H1 (cell line): ENCODE results near the gene FAM240A. TPM values are rescaled to one million over a fixed set of nuclear protein-coding genes. Genes with fewer than 3 reads are reported as not detected.

Source experiments
- CTCF ChIA-PET: fragments of 300-600 bp; sonication (Branson Sonifier 250); formaldehyde crosslinking; loops from one replicate; lab custom pipeline; 2021; ENCODE audit not compliant: partially characterized antibody; lab: Charles Lee
- POLR2A ChIA-PET: fragments of 300-600 bp; sonication (Branson Sonifier 250); formaldehyde crosslinking; loops from one replicate; lab custom pipeline; 2021; ENCODE audit warnings: inconsistent platforms; ENCODE audit not compliant: partially characterized antibody; lab: Charles Lee
- DNase-seq, 2 experiments: peaks; one replicate each; pipeline versions ENCODE4 v3.0.0 to v3.0.0-alpha.2; 2010 to 2022; ENCODE audit warnings: low spot score in 2 of 2, low read depth in 1 of 2, mixed read lengths in 1 of 2
- FAIRE-seq: peaks from 2 replicates; lab custom pipeline; 2011; peaks lifted over from hg19 to GRCh38; lab: Jason Lieb, UNC
- H2AFZ ChIP-seq: 2 replicates; pipeline ENCODE4 v1.8.1; 2012; ENCODE audit warnings: low read length, inconsistent platforms
- H2AK5ac ChIP-seq: 2 replicates; pipeline ENCODE4 v1.6.1; 2013; ENCODE audit warnings: low read depth, low read length
- H2BK120ac ChIP-seq: replicated peaks from 2 replicates; pipeline ENCODE3; 2013; ENCODE audit warnings: low read depth, low read length, inconsistent platforms
- H2BK12ac ChIP-seq: 2 replicates; pipeline ENCODE4 v1.6.1; 2013; ENCODE audit warnings: low read depth, low read length
- H2BK15ac ChIP-seq: 2 replicates; pipeline ENCODE4 v1.6.1; 2013; ENCODE audit warnings: low read length
- H2BK20ac ChIP-seq: 2 replicates; pipeline ENCODE4 v1.6.1; 2013; ENCODE audit warnings: low read length
- H2BK5ac ChIP-seq: 2 replicates; pipeline ENCODE4 v1.6.1; 2013; ENCODE audit warnings: low read depth, low read length
- H3K14ac ChIP-seq: 2 replicates; pipeline ENCODE4 v1.6.1; 2013; ENCODE audit warnings: inconsistent platforms; ENCODE audit not compliant: insufficient read length
- H3K18ac ChIP-seq: 2 replicates; pipeline ENCODE4 v1.6.1; 2013; ENCODE audit warnings: low read length; ENCODE audit errors: extremely low read depth
- H3K23ac ChIP-seq: 2 replicates; pipeline ENCODE4 v1.6.1; 2013; ENCODE audit warnings: inconsistent platforms; ENCODE audit not compliant: insufficient read length
- H3K23me2 ChIP-seq: 2 replicates; pipeline ENCODE4 v1.6.1; 2013; ENCODE audit warnings: low read depth, low read length
- H3K27ac ChIP-seq: 2 replicates; pipeline ENCODE4 v1.6.1; 2011; ENCODE audit warnings: low read depth, low read length, inconsistent platforms
- H3K27me3 ChIP-seq, 4 experiments: replicated peaks in 1 of 4; 1 replicate in 1 of 4; 2 replicates in 3 of 4; pipeline versions ENCODE4 v1.6.1 to v1.8.1; 2011 to 2013; ENCODE audit warnings: low read length in 3 of 4, mild to moderate bottlenecking in 3 of 4, inconsistent platforms in 2 of 4, mixed read lengths in 2 of 4, moderate library complexity in 1 of 4; ENCODE audit not compliant: control insufficient read depth in 3 of 4, insufficient read depth in 3 of 4; ENCODE audit errors: extremely low read depth in 1 of 4
- H3K36me3 ChIP-seq, 4 experiments: 2 replicates each; pipeline versions ENCODE4 v1.6.1 to v1.8.1; 2011 to 2013; ENCODE audit warnings: mild to moderate bottlenecking in 4 of 4, low read length in 3 of 4, moderate library complexity in 2 of 4, control low read depth in 1 of 4, inconsistent platforms in 1 of 4; ENCODE audit not compliant: insufficient read depth in 4 of 4, control insufficient read depth in 2 of 4
- H3K4ac ChIP-seq: replicated peaks from 2 replicates; pipeline ENCODE3; 2013; ENCODE audit warnings: low read length, low read depth, mixed read lengths, inconsistent platforms; ENCODE audit not compliant: insufficient read length
- H3K4me1 ChIP-seq, 4 experiments: replicated peaks in 1 of 4; 1 replicate in 1 of 4; 2 replicates in 3 of 4; pipeline versions ENCODE4 v1.6.1 to v1.8.1; 2011 to 2013; ENCODE audit warnings: low read length in 3 of 4, inconsistent platforms in 2 of 4, mixed read lengths in 1 of 4; ENCODE audit not compliant: insufficient read depth in 4 of 4, control insufficient read depth in 3 of 4
- H3K4me2 ChIP-seq, 2 experiments: 2 replicates each; pipeline versions ENCODE4 v1.6.1 to v1.8.1; 2011 to 2013; ENCODE audit warnings: low read depth in 2 of 2, low read length in 2 of 2, control low read depth in 1 of 2, inconsistent platforms in 1 of 2, mild to moderate bottlenecking in 1 of 2; ENCODE audit not compliant: insufficient read depth in 1 of 2
- H3K4me3 ChIP-seq, 4 experiments: fragments of 200-600, 300-600 bp in 1 of 4; sonication (generic), shearing (Covaris generic), sonication (Bioruptor Twin) in 1 of 4; 2 replicates each; pipeline versions ENCODE4 v1.5.1 to v1.8.1; 2011 to 2016; ENCODE audit warnings: low read length in 4 of 4, low read depth in 3 of 4, control low read depth in 2 of 4, inconsistent platforms in 2 of 4, mild to moderate bottlenecking in 2 of 4, mixed read lengths in 1 of 4, moderate library complexity in 1 of 4; ENCODE audit not compliant: insufficient read depth in 2 of 4; ENCODE audit errors: extremely low read depth in 1 of 4
- H3K56ac ChIP-seq: replicated peaks from 2 replicates; pipeline ENCODE3; 2013; ENCODE audit warnings: low read depth, mild to moderate bottlenecking, mixed read lengths, low read length, inconsistent platforms; ENCODE audit not compliant: insufficient read length
- H3K79me1 ChIP-seq: 2 replicates; pipeline ENCODE4 v1.6.1; 2013; ENCODE audit warnings: low read depth, low read length, control low read depth
- H3K79me2 ChIP-seq, 2 experiments: 2 replicates each; pipeline versions ENCODE4 v1.6.1 to v1.8.1; 2012 to 2013; ENCODE audit warnings: low read length in 2 of 2, mild to moderate bottlenecking in 2 of 2, inconsistent platforms in 1 of 2; ENCODE audit not compliant: insufficient read depth in 2 of 2, control insufficient read depth in 1 of 2
- H3K9ac ChIP-seq, 4 experiments: replicated peaks in 1 of 4; 1 replicate in 1 of 4; 2 replicates in 3 of 4; pipeline versions ENCODE4 v1.6.1 to v1.8.1; 2011 to 2013; ENCODE audit warnings: low read depth in 3 of 4, low read length in 3 of 4, control low read depth in 2 of 4, mild to moderate bottlenecking in 2 of 4, moderate library complexity in 2 of 4, inconsistent platforms in 1 of 4; ENCODE audit errors: extremely low read depth in 1 of 4
- H3K9me3 ChIP-seq, 2 experiments: 2 replicates each; pipeline versions ENCODE4 v1.6.1 to v1.8.1; 2012 to 2013; ENCODE audit warnings: mild to moderate bottlenecking in 2 of 2, moderate library complexity in 2 of 2, control low read depth in 1 of 2, inconsistent platforms in 1 of 2, low read depth in 1 of 2, low read length in 1 of 2, mixed read lengths in 1 of 2; ENCODE audit not compliant: insufficient read depth in 2 of 2
- H4K20me1 ChIP-seq, 2 experiments: replicated peaks in 1 of 2; 2 replicates each; pipeline versions ENCODE3 to v1.8.1; 2011 to 2013; ENCODE audit warnings: inconsistent platforms in 2 of 2, low read length in 2 of 2, mild to moderate bottlenecking in 1 of 2; ENCODE audit not compliant: insufficient read depth in 2 of 2, control insufficient read depth in 1 of 2
- H4K5ac ChIP-seq: 2 replicates; pipeline ENCODE4 v1.6.1; 2013; ENCODE audit warnings: low read length, low read depth, mixed read lengths, inconsistent platforms; ENCODE audit not compliant: insufficient read length
- H4K8ac ChIP-seq: 2 replicates; pipeline ENCODE4 v1.8.0; 2013; ENCODE audit warnings: mild to moderate bottlenecking, moderate library complexity, low read length, inconsistent platforms; ENCODE audit not compliant: insufficient read depth; ENCODE audit errors: extremely low read depth
- H4K91ac ChIP-seq: replicated peaks from 2 replicates; pipeline ENCODE3; 2013; ENCODE audit warnings: low read length, mixed read lengths, inconsistent platforms; ENCODE audit not compliant: insufficient read length
- RAD21 ChIP-seq, 2 experiments: IDR thresholded peaks in 1 of 2; conservative IDR thresholded peaks in 1 of 2; 2 replicates each; pipeline ENCODE4 v1.6.1; 2011; ENCODE audit warnings: low read depth in 2 of 2, low read length in 2 of 2, improper control_type of control experiment in 1 of 2, inconsistent platforms in 1 of 2, mild to moderate bottlenecking in 1 of 2, moderate library complexity in 1 of 2
- WGBS, 2 experiments: shearing (Covaris generic) in 1 of 2; methylation state at CpG; one replicate each; pipeline versions ENCODE4 v1.1.6 to v1.1.7; 2013 to 2015; ENCODE audit warnings: low lambda C conversion rate in 2 of 2, mixed read lengths in 2 of 2, inconsistent platforms in 1 of 2, low coverage in 1 of 2, missing lambda C conversion rate in 1 of 2; ENCODE audit not compliant: insufficient replicate concordance in 2 of 2, insufficient coverage in 1 of 2, insufficient read length in 1 of 2; ENCODE audit errors: extremely low coverage in 1 of 2, missing lambda C conversion rate in 1 of 2; 5-methylcytosine and 5-hydroxymethylcytosine counted together
- polyA plus RNA-seq, 7 experiments: library from polyadenylated mRNA; depleted of rRNA in 3 of 7; stranded (reverse) in 5 of 7; unstranded in 2 of 7; fragments of >200 nt in 5 of 7; fragments of 200-250 nt in 2 of 7; gene quantifications; 1 replicate in 5 of 7; 2 replicates in 1 of 7; 4 replicates in 1 of 7; pipeline versions ENCODE4 v1.2.1 to v1.2.3, GENCODE V29; 2011 to 2013; ENCODE audit warnings: missing spikeins in 2 of 7, mixed read lengths in 2 of 7
- total RNA-seq: library from RNA; stranded (reverse); fragmentation: NEBNext Ultra II Directional; extraction: Animal tissue kit (Norgen Biotek cat#: 25700); gene quantifications from 2 replicates; pipeline ENCODE4 v1.2.1, GENCODE V29; 2021
- TF ChIP-seq, protein P1 (sequence below), 3 experiments: IDR thresholded peaks; 1 replicate in 2 of 3; 2 replicates in 1 of 3; pipeline versions ENCODE4 v1.5.1 to v1.6.1; 2011; ENCODE audit warnings: low read length in 3 of 3, mild to moderate bottlenecking in 3 of 3, inconsistent platforms in 2 of 3, low read depth in 1 of 3, moderate library complexity in 1 of 3; ENCODE audit not compliant: insufficient read depth in 1 of 3; ENCODE audit errors: control extremely low read depth in 1 of 3

The FAM240A gene
- total and polyA plus RNA-seq, 2 of the 8 experiments (the other 6 are each of a cell fraction or from before 2014, with no cell fraction given): 0.08 TPM; not detected in 1

DNA sequence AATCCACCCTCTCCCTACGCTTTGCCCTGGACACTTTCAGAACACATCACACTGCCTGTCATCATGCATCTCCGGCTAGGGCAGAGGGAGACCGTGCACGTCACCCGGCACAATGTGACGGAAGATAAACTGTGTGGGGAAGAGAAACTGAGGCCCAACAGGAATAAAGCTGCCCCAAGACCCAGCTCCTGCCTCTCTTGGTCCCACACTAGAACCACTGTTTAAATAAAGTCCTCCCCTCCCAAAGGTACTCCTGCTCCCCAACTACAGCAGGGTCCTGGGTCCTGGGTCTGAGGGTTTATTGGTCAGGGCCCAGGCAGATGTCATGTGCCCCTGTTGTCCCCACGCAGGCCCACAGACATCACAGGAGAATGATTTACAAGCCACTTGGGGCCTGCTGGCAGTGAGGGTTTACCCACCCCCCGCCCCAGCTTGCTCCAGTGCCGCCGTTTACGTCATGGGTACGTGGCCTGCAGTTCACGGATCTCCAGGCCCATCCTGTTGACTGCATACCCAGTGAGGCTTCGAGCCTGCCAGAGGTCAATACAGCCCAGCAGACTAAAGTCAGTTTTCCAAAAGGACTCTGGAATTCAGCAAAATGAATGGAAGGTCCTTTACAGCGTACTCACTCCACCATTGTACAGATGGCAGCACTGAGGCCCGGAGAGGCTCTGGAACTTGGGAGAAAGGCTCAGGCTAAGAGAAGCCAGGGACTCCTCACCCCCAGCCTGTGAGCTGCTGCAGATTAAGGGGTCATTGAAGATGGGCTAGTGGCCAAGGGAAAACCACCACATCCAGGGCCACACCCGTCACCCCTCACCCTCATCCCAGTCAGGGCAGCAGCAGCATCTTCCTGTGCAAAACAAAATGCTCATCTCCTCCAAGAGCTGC, 57.9 kb downstream of the FAM240A start:
- no peaks in the 10 kb centered on the region for H4K20me1 ChIP-seq
- DNase-seq: peak in 1 of 2 experiments; percentile 35
- H4K8ac ChIP-seq: peak overlapping the region; percentile 37
- no peak for TF ChIP-seq RAD21 (IDR thresholded peaks at IDR 0.05 in 1 of 2, conservative IDR thresholded peaks at IDR 0.05 in 1 of 2; ENCODE audit: low read depth in 2 of 2, low read length in 2 of 2)
- TF ChIP-seq, protein P1, sequence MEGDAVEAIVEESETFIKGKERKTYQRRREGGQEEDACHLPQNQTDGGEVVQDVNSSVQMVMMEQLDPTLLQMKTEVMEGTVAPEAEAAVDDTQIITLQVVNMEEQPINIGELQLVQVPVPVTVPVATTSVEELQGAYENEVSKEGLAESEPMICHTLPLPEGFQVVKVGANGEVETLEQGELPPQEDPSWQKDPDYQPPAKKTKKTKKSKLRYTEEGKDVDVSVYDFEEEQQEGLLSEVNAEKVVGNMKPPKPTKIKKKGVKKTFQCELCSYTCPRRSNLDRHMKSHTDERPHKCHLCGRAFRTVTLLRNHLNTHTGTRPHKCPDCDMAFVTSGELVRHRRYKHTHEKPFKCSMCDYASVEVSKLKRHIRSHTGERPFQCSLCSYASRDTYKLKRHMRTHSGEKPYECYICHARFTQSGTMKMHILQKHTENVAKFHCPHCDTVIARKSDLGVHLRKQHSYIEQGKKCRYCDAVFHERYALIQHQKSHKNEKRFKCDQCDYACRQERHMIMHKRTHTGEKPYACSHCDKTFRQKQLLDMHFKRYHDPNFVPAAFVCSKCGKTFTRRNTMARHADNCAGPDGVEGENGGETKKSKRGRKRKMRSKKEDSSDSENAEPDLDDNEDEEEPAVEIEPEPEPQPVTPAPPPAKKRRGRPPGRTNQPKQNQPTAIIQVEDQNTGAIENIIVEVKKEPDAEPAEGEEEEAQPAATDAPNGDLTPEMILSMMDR (IDR thresholded peaks at IDR 0.05; ENCODE audit: control extremely low read depth in 1 of 3, insufficient read depth in 1 of 3, low read depth in 1 of 3, low read length in 3 of 3): peak in 1 of 3 experiments; percentile 1; a peak in 1 of 4 replicates
- TF ChIP-seq, all 59 proteins: peak for 1
- FAIRE-seq: no peak
- no peak overlapping the region for H3K4ac ChIP-seq
- H3K4me2 ChIP-seq: no peak overlapping the region
- 0 out of 2 replicates have a peak overlapping the region, but pooled peaks have one; percentile 46 for H2BK15ac ChIP-seq
- no peak overlapping the region for H3K4me3 ChIP-seq
- H3K23ac ChIP-seq: no peak overlapping the region
- no peaks in the 10 kb centered on the region; a peak in 1 of 7 replicates for H3K27me3 ChIP-seq
- 0 out of 2 replicates have a peak overlapping the region, but pooled peaks have one; percentile 44 for H2BK5ac ChIP-seq
- no peak overlapping the region for H2AK5ac ChIP-seq
- H3K18ac ChIP-seq: no peak overlapping the region
- H3K79me1 ChIP-seq: no peaks in the 10 kb centered on the region
- H3K9ac ChIP-seq: no peak overlapping the region
- ChIA-PET CTCF (interaction anchor here (0.5 to 4.3 kb wide), 12 partner anchors 7 to 821 kb away, joined by 3 to 21 read pairs (median 4); no protein-coding TSS in a partner anchor), POLR2A (interaction anchor here (0.7 to 0.8 kb wide), 3 partner anchors 15 to 84 kb away, joined by 3 read pairs; no protein-coding TSS in a partner anchor)
- H3K79me2 ChIP-seq: no peaks in the 10 kb centered on the region
- no peak overlapping the region for H2BK12ac ChIP-seq
- H3K36me3 ChIP-seq: no peaks in the 10 kb centered on the region
- 86% methylated on average over 16 of the region's 17 CpGs; no CpG with 5 or more reads in 1 of the 2 experiments for WGBS, 2 experiments
- no peak overlapping the region for H3K14ac ChIP-seq
- H2BK120ac ChIP-seq: no peak overlapping the region
- H4K91ac ChIP-seq: no peak overlapping the region
- no peak overlapping the region for H2BK20ac ChIP-seq
- H3K23me2 ChIP-seq: no peaks in the 10 kb centered on the region
- no peaks in the 10 kb centered on the region for H3K4me1 ChIP-seq
- no peak overlapping the region for H3K56ac ChIP-seq
- H3K27ac ChIP-seq: no peak overlapping the region
- H3K9me3 ChIP-seq: no peaks in the 10 kb centered on the region
- H2AFZ ChIP-seq: no peak overlapping the region
- no peak overlapping the region for H4K5ac ChIP-seq
